ENCODE results near the gene LMBR1. TPM values are rescaled to one million over a fixed set of nuclear protein-coding genes. Genes with fewer than 3 reads are reported as not detected.

Gene LMBR1
- total and polyA plus RNA-seq, 4 donors: 11.2 to 35.7 (median 17.9) TPM

DNA sequence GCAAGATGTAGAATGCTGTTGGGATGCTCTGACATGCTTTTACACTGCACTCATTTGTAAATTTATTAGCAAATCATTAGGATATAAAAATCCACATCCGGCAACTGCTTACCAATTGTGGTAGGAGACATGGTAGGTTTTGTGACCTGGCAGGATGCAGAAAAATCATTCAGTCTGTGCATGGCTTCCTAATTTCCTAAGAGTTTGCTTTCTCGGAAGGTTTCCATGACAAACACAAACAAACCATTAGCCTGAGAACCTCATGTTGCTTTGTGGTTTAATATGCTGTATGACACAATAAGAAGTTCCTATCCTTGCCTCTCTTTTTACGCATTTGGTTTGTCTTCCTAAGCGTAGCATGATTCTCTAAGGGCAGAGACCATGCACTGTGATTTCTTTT, 14.7 kb upstream of the LMBR1 start:
- H3K9me3 ChIP-seq (ENCODE audit: control insufficient read depth in 4 of 4, low read length in 3 of 4): no peaks in the 10 kb centered on the region
- H3K36me3 ChIP-seq (ENCODE audit: control insufficient read depth in 4 of 4, insufficient read depth in 3 of 4, low read depth in 1 of 4, low read length in 3 of 4): no peaks in the 10 kb centered on the region
- H3K4me3 ChIP-seq (ENCODE audit: low read depth in 1 of 3, low read length in 3 of 3): no peak overlapping the region
- H3K27ac ChIP-seq (ENCODE audit: low read depth in 1 of 2, low read length in 2 of 2): no peak overlapping the region
- H3K4me1 ChIP-seq (ENCODE audit: control insufficient read depth in 4 of 4, insufficient read depth in 4 of 4, low read length in 3 of 4): peaks cover 0 to 5% (median 4%) of the 10 kb centered on the region in 4 donors
- no peaks in the 10 kb centered on the region for H3K27me3 ChIP-seq (ENCODE audit: control insufficient read depth in 4 of 4, insufficient read depth in 4 of 4, low read length in 3 of 4)
- no peak overlapping the region for H3K9ac ChIP-seq (ENCODE audit: low read depth in 1 of 2, low read length in 2 of 2)
- TF ChIP-seq, protein P1, sequence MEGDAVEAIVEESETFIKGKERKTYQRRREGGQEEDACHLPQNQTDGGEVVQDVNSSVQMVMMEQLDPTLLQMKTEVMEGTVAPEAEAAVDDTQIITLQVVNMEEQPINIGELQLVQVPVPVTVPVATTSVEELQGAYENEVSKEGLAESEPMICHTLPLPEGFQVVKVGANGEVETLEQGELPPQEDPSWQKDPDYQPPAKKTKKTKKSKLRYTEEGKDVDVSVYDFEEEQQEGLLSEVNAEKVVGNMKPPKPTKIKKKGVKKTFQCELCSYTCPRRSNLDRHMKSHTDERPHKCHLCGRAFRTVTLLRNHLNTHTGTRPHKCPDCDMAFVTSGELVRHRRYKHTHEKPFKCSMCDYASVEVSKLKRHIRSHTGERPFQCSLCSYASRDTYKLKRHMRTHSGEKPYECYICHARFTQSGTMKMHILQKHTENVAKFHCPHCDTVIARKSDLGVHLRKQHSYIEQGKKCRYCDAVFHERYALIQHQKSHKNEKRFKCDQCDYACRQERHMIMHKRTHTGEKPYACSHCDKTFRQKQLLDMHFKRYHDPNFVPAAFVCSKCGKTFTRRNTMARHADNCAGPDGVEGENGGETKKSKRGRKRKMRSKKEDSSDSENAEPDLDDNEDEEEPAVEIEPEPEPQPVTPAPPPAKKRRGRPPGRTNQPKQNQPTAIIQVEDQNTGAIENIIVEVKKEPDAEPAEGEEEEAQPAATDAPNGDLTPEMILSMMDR (IDR thresholded peaks at IDR 0.05; ENCODE audit: low read depth, low read length, missing input control): no peak
- TF ChIP-seq FOXA2 (IDR thresholded peaks at IDR 0.05) (no peak), FOXA1 (IDR thresholded peaks at IDR 0.05) (no peak), YY1 (IDR thresholded peaks at IDR 0.05) (peak; percentile 32), TAF1 (conservative IDR thresholded peaks at IDR 0.05) (no peak), RXRA (IDR thresholded peaks at IDR 0.05) (peak in 1 of 2 donors; percentile 67), HNF4G (IDR thresholded peaks at IDR 0.05) (no peak), SP1 (IDR thresholded peaks at IDR 0.05) (no peak), RAD21 (IDR thresholded peaks at IDR 0.05) (no peak), JUND (IDR thresholded peaks at IDR 0.05) (peak in 1 of 2 donors; percentile 16), EGR1 (IDR thresholded peaks at IDR 0.05; ENCODE audit: low read depth in 2 of 2) (peak in 1 of 2 donors; percentile 31), HNF4A (conservative IDR thresholded peaks at IDR 0.05) (peak in 1 of 2 donors; percentile 42), NR2F2 (IDR thresholded peaks at IDR 0.05) (no peak), GABPA (IDR thresholded peaks at IDR 0.05 in 1 of 2, conservative IDR thresholded peaks at IDR 0.05 in 1 of 2) (peak in 1 of 2 donors; percentile 44), ATF3 (IDR thresholded peaks at IDR 0.05) (no peak)
- TF ChIP-seq, protein P2, sequence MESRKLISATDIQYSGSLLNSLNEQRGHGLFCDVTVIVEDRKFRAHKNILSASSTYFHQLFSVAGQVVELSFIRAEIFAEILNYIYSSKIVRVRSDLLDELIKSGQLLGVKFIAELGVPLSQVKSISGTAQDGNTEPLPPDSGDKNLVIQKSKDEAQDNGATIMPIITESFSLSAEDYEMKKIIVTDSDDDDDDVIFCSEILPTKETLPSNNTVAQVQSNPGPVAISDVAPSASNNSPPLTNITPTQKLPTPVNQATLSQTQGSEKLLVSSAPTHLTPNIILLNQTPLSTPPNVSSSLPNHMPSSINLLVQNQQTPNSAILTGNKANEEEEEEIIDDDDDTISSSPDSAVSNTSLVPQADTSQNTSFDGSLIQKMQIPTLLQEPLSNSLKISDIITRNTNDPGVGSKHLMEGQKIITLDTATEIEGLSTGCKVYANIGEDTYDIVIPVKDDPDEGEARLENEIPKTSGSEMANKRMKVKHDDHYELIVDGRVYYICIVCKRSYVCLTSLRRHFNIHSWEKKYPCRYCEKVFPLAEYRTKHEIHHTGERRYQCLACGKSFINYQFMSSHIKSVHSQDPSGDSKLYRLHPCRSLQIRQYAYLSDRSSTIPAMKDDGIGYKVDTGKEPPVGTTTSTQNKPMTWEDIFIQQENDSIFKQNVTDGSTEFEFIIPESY (IDR thresholded peaks at IDR 0.05): peak; percentile 40
- TF ChIP-seq, protein P3, sequence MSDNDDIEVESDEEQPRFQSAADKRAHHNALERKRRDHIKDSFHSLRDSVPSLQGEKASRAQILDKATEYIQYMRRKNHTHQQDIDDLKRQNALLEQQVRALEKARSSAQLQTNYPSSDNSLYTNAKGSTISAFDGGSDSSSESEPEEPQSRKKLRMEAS (IDR thresholded peaks at IDR 0.05): peak; percentile 44
- TF ChIP-seq, protein P4, sequence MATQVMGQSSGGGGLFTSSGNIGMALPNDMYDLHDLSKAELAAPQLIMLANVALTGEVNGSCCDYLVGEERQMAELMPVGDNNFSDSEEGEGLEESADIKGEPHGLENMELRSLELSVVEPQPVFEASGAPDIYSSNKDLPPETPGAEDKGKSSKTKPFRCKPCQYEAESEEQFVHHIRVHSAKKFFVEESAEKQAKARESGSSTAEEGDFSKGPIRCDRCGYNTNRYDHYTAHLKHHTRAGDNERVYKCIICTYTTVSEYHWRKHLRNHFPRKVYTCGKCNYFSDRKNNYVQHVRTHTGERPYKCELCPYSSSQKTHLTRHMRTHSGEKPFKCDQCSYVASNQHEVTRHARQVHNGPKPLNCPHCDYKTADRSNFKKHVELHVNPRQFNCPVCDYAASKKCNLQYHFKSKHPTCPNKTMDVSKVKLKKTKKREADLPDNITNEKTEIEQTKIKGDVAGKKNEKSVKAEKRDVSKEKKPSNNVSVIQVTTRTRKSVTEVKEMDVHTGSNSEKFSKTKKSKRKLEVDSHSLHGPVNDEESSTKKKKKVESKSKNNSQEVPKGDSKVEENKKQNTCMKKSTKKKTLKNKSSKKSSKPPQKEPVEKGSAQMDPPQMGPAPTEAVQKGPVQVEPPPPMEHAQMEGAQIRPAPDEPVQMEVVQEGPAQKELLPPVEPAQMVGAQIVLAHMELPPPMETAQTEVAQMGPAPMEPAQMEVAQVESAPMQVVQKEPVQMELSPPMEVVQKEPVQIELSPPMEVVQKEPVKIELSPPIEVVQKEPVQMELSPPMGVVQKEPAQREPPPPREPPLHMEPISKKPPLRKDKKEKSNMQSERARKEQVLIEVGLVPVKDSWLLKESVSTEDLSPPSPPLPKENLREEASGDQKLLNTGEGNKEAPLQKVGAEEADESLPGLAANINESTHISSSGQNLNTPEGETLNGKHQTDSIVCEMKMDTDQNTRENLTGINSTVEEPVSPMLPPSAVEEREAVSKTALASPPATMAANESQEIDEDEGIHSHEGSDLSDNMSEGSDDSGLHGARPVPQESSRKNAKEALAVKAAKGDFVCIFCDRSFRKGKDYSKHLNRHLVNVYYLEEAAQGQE (IDR thresholded peaks at IDR 0.05): no peak
- DNase-seq (ENCODE audit: low spot score): no peak
- WGBS: 59% methylated on average over 4 of the region's 4 CpGs
